Duodenal mucosa (tissue), 2 donors: Measurements from ENCODE around the gene UBAP2.

Experiments used
- H3K27ac ChIP-seq: one replicate; pipeline ENCODE4 v1.7.0; 2013; ENCODE audit warnings: low read depth, low read length
- H3K27me3 ChIP-seq, 2 donors: one replicate each; pipeline ENCODE4 v1.7.0; 2013; ENCODE audit warnings: low read length in 2 of 2, control low read depth in 1 of 2; ENCODE audit not compliant: insufficient read depth in 2 of 2, control insufficient read depth in 1 of 2
- H3K36me3 ChIP-seq, 2 donors: one replicate each; pipeline ENCODE4 v1.7.0; 2013; ENCODE audit warnings: low read length in 2 of 2, control low read depth in 1 of 2; ENCODE audit not compliant: insufficient read depth in 2 of 2, control insufficient read depth in 1 of 2
- H3K4me1 ChIP-seq, 2 donors: one replicate each; pipeline ENCODE4 v1.7.0; 2013; ENCODE audit warnings: low read length in 2 of 2, control low read depth in 1 of 2; ENCODE audit not compliant: insufficient read depth in 2 of 2, control insufficient read depth in 1 of 2
- H3K4me3 ChIP-seq, 2 donors: one replicate each; pipeline ENCODE4 v1.7.0; 2013; ENCODE audit warnings: low read length in 2 of 2, low read depth in 1 of 2
- H3K9ac ChIP-seq, 2 donors: one replicate each; pipeline ENCODE4 v1.7.0; 2013; ENCODE audit warnings: low read length in 2 of 2, low read depth in 1 of 2
- H3K9me3 ChIP-seq, 2 donors: one replicate each; pipeline ENCODE4 v1.7.0; 2013; ENCODE audit warnings: low read length in 2 of 2, control low read depth in 1 of 2; ENCODE audit not compliant: control insufficient read depth in 1 of 2

Gene UBAP2

DNA sequence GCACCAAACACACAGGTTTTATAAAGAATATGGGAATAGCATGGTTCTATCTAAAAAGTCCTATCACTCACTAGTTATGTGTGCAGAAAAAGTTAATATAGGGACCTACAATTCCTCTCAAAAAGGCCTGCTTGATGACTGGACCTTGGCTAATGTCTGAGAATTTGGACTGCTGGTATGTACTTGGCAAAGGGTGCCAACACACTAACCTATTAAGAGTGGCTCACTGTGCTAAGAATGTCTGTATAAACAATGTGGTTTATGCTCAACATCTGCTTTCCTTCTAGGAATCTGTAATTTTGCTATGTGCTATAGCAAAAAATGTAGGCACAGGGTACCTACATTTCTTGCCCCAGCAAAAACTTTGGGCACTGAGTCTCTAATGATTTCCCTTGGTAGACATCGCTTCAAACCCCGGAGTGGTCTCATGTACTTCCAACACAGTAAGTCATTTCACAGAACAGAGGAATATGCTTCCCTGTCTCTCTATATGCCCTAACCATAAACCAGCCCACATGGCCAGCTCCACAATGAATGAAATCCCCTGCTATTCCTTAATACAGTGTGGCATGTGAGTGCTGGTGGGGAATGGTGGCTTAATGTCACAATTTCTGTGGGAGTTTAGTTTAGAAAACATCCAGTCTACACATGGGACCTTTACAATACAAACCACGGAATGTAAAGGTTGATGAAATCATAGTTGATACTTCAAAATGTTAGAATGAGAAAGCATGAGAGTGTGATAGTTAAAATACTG lies 101.7 kb downstream of the UBAP2 start:
- H3K36me3 ChIP-seq = peaks cover 0 to 37% of the 10 kb centered on the region in 2 donors
- no peak overlapping the region for H3K4me3 ChIP-seq
- no peak overlapping the region for H3K9ac ChIP-seq
- no peaks in the 10 kb centered on the region for H3K4me1 ChIP-seq
- H3K27me3 ChIP-seq = no peaks in the 10 kb centered on the region
- H3K27ac ChIP-seq = no peak overlapping the region
- H3K9me3 ChIP-seq = no peaks in the 10 kb centered on the region

DNA sequence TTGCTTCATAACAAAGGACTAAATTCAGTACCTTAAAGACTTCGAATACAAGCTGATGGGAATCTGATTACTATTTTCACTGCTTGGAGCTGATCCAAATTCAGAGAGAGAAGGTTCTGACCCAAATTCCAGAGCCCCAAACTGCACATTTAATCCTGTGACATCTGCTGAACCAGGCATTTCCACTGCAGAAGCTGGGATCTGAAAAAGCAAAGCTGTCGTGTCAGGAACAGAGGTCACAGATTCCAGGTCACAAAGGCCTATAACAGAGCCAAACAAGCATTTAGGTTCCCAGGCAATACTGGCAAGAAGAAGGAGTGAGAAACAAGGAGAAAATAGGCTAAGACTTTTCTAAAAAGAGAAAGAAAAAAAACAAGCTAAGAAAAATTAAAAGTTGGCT lies 105.3 kb downstream of the UBAP2 start:
- Histone ChIP-seq H3K4me3 (no peak overlapping the region), H3K9ac (no peak overlapping the region), H3K27me3 (no peaks in the 10 kb centered on the region), H3K9me3 (no peaks in the 10 kb centered on the region), H3K36me3 (peaks cover 6 to 47% of the 10 kb centered on the region in 2 donors), H3K4me1 (peaks cover 8 to 11% of the 10 kb centered on the region in 2 donors), H3K27ac (no peak overlapping the region)

DNA sequence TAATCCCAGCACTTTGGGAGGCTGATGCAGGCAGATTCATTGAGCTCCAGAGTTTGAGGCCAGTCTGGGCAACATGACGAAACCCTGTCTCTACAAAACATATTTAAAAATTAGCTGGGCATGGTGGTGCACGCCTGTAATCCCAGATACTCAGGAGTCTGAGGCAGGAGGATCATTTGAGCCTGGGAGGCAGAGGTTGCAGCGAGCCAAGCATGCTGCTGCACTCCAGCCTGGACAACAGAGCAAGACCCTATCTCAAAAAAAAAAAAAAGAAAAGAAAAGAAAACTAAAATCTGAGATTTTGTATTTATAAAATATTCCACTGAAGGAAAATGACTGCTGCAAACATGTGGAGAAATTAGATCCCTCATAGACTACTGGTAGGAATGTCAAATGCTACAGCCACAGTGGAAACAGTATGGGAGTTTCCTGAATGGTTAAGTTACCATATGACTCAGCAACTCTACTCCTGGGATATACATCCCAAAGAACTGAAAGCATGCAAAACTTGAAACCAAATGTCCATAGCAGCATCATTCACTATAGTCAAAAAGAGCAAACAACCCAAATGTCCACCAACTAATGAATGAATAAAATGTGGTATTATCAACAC lies 106.1 kb downstream of the UBAP2 start:
- H3K9ac ChIP-seq = no peak overlapping the region
- H3K27ac ChIP-seq = no peak overlapping the region
- peaks cover 8 to 11% of the 10 kb centered on the region in 2 donors for H3K4me1 ChIP-seq
- H3K27me3 ChIP-seq = no peaks in the 10 kb centered on the region
- H3K36me3 ChIP-seq = peaks cover 6 to 44% of the 10 kb centered on the region in 2 donors
- H3K9me3 ChIP-seq = no peaks in the 10 kb centered on the region
- H3K4me3 ChIP-seq = no peak overlapping the region

DNA sequence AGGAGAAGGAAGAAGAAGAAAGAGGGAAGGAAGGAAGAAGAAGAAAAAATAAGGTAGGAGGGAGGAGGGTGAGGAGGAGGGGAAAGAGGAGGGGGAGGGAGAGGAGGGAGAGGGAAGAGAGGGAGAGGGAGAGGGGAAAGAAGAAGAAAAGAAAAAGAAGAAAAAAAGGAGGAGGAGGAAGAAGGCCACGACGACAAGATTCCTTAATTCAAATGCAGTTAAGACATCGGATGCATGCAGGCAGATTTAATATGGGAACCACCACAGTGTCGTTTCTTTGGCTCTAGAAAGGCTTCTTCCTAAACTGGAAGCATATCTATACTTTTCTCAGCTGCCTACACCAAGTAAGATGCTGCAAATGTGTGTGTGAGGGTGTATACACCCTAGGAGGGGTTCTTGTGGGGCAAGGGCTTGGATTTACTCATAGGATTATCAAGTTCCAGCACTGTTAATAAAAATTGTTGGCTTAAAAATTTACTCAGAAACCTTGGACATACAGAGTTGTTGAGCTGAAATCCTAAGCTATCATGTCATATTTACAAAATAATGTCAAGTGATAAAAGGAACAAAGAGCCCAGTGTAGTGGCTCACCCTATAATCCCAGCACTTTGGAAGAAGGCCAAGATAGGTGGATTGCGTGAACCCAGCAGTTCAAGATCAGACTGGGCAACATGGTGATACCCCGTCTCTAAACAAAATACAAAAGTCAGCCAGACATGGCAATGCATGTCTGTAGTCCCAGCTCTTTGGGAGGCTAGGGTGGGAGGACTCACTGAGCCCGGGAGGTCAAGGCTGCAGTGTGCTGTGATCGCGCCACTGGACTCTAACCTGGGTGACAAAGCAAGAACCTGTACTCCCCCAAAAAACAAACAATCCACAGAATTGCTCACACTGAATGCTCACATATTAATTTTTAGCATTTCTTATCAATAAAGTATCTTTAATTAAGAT lies 108.5 kb downstream of the UBAP2 start:
- Histone ChIP-seq H3K4me3 (no peak overlapping the region), H3K9me3 (no peaks in the 10 kb centered on the region), H3K27ac (no peak overlapping the region), H3K36me3 (peaks cover 10 to 47% of the 10 kb centered on the region in 2 donors), H3K27me3 (no peaks in the 10 kb centered on the region), H3K4me1 (peaks cover 8 to 11% of the 10 kb centered on the region in 2 donors), H3K9ac (no peak overlapping the region)

DNA sequence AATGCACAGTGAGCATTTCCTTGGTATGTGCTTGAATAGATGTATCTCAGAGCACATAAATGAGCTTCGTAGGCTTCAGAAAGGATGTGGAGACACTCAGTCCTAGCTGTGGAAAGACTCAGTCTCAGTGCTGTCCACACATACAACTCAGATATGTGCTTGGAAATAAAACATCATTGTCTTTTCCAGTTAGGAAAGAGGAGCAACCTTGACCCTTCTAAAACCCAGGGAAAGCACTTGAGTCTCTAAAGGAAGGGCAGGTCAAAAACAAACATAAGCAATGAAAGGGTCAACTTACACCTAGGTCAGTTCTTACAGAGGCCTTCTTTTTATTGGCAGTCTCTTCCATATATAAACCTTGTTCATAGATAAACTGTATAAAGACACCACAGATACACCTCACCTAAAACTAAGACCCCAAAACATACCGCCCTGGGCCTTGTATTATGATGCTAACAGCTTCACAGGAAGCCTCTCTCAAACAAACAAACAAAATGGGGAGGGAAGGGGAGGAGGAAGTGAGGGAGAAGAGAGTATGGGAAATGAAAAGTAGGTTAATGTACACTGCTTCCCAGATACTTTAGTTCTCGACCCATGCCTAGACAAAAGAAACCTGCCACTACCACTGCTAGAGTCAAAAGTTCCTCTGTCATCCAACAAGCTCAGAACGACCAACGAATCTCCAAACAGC lies 114.4 kb downstream of the UBAP2 start:
- H3K4me1 ChIP-seq = no peaks in the 10 kb centered on the region
- H3K9me3 ChIP-seq = no peaks in the 10 kb centered on the region
- no peak overlapping the region for H3K4me3 ChIP-seq
- no peak overlapping the region for H3K9ac ChIP-seq
- no peaks in the 10 kb centered on the region for H3K27me3 ChIP-seq
- H3K36me3 ChIP-seq = peaks cover 33 to 66% of the 10 kb centered on the region in 2 donors
- H3K27ac ChIP-seq = no peak overlapping the region

DNA sequence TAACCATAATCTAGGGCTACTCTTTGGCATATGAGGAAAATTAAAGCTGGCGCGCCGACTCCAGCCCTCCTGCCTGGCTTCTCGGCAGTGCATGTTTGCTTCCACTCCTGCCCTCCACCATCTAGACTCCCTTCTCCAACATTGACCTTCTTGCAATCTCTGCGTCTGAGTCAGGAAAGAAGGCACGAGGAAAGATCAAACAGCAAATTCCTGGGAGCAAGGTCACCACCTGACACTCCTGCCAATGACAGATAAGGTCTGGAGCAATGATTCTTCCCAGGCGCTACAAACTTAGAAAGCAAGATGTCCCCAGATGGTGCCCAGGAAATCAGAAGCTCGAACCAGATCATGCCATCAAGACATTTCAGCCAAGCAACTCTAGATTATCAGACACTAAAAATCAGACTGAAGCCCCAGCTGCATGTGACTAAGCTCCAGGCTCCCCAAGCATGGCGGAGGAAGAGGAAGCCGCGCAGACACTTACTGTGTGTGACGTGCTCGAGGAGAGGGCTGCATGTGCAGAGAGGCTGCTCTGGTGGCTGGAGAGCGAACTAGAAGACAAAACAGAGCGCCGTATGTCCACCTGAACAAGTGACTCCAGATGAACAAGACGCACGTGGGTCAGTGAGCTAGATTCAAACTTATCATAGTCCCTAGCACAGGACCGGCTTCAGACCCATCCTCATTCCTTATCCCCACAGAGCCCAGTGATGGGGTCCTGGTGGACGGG lies 116.4 kb downstream of the UBAP2 start:
- Histone ChIP-seq H3K9me3 (no peaks in the 10 kb centered on the region), H3K9ac (no peak overlapping the region), H3K27me3 (no peaks in the 10 kb centered on the region), H3K27ac (no peak overlapping the region), H3K4me3 (no peak overlapping the region), H3K4me1 (no peaks in the 10 kb centered on the region), H3K36me3 (peaks cover 45 to 83% of the 10 kb centered on the region in 2 donors)

DNA sequence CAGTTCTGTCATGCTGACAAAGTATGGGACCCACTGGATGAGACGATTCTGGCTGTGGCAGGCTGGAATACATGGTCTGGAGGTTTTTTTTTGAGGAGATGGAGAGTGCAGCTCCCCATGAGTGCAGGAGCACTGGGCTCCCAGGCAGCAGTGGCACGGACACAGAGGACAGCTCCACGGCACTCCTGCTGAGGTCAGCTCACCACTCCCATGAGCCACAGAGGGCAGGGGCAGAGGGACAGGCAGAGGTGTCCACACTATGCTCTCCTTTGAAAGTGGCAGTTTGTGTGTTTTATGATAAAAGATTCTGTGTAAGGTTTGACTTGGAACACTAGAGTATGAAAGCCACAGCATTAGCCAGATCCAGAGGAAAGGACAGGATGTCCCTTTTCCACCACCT lies 117.4 kb downstream of the UBAP2 start:
- H3K4me1 ChIP-seq = no peaks in the 10 kb centered on the region
- H3K36me3 ChIP-seq = peaks cover 52 to 91% of the 10 kb centered on the region in 2 donors
- H3K4me3 ChIP-seq = no peak overlapping the region
- no peaks in the 10 kb centered on the region for H3K27me3 ChIP-seq
- no peak overlapping the region for H3K9ac ChIP-seq
- no peak overlapping the region for H3K27ac ChIP-seq
- H3K9me3 ChIP-seq = no peaks in the 10 kb centered on the region

DNA sequence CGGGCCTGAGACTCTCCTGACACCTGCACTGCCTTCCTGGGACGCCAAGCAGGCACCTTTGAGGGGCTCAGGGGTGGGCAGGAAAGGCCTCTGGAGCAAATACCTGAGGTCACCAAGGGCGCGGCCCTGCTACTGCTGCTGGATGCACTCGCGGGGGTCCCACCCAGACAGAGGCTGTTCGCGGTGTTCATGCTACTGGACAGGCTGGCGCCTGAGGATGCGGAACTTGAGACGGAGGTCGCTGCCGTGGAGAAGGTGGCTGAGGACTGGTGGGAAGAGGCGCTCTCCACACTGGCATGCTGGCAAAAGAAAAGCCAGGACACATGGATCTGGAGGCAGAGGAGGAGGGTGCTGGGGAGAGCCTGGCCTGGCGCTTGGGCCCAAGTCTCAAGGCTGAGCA lies 121.0 kb downstream of the UBAP2 start:
- H3K9me3 ChIP-seq = no peaks in the 10 kb centered on the region
- H3K36me3 ChIP-seq = peaks cover 55 to 91% of the 10 kb centered on the region in 2 donors
- H3K4me1 ChIP-seq = no peaks in the 10 kb centered on the region
- H3K27ac ChIP-seq = no peak overlapping the region
- H3K9ac ChIP-seq = no peak overlapping the region
- H3K27me3 ChIP-seq = no peaks in the 10 kb centered on the region
- H3K4me3 ChIP-seq = no peak overlapping the region

DNA sequence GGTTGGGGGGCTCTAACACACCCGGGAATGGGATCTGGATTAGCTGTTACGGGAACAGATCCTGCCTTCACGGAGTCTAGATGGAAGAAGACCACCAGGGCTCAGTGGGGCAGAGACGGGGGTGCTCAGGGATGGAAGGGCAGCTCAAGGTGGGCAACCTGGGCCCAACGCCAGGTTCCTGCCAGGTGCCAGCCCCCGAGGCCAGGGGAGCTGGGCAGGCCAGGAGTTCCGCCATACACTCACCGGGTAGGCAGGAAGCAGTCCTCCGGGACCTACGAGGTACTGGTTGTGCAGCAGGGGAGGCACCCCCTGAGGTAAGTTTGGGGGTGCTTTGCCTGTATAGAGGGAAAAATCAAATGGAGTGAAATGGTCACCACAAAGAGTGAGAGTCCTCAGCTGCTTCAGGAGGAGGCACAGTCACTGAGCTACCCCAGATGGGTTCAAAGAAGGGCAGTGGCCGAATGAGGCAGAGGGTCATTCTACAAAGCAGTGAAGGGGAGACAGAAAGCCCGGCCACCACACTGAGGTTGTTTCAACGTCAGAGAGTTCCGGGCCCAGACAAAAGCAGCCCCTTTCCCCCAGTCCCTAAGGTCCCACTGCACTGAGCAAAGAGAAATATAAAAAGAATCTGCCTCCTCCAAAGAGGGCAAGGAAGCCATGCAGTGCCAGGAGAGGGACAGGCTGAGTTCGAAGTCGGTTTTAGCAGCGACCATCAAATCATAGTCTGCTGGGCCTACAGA lies 121.8 kb downstream of the UBAP2 start:
- no peak overlapping the region for H3K9ac ChIP-seq
- no peaks in the 10 kb centered on the region for H3K4me1 ChIP-seq
- H3K27ac ChIP-seq = no peak overlapping the region
- H3K4me3 ChIP-seq = no peak overlapping the region
- peaks cover 57 to 91% of the 10 kb centered on the region in 2 donors for H3K36me3 ChIP-seq
- no peaks in the 10 kb centered on the region for H3K27me3 ChIP-seq
- no peaks in the 10 kb centered on the region for H3K9me3 ChIP-seq
